C4-2B (cell line): ENCODE results near the gene MRPL46.

Source experiments
- ZFX ChIP-seq: fragments of 450-650 bp; IDR thresholded peaks from 2 replicates; pipeline ENCODE4 v1.6.1; 2017
- TF ChIP-seq, protein P1 (sequence below): fragments of 450-650 bp; conservative IDR thresholded peaks from 2 replicates; pipeline ENCODE4 v1.5.1; 2017; ENCODE audit warnings: mild to moderate bottlenecking

- TF ChIP-seq, protein P1, sequence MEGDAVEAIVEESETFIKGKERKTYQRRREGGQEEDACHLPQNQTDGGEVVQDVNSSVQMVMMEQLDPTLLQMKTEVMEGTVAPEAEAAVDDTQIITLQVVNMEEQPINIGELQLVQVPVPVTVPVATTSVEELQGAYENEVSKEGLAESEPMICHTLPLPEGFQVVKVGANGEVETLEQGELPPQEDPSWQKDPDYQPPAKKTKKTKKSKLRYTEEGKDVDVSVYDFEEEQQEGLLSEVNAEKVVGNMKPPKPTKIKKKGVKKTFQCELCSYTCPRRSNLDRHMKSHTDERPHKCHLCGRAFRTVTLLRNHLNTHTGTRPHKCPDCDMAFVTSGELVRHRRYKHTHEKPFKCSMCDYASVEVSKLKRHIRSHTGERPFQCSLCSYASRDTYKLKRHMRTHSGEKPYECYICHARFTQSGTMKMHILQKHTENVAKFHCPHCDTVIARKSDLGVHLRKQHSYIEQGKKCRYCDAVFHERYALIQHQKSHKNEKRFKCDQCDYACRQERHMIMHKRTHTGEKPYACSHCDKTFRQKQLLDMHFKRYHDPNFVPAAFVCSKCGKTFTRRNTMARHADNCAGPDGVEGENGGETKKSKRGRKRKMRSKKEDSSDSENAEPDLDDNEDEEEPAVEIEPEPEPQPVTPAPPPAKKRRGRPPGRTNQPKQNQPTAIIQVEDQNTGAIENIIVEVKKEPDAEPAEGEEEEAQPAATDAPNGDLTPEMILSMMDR, result no peak
- no peak for TF ChIP-seq ZFX
These were observed 38.2 kb downstream of the MRPL46 start for GRCh38 chr15:88428805-88429605.
